Right atrium auricular region (tissue), 2 donors: ENCODE results near the gene NPB. TPM values are rescaled to one million over a fixed set of nuclear protein-coding genes. Genes with fewer than 3 reads are reported as not detected.

Experiments used
- DNase-seq: peaks from one replicate; pipeline ENCODE4 v3.0.0-alpha.2; 2019; ENCODE audit warnings: low spot score
- H3K27ac ChIP-seq, 2 donors: fragments of 200-600 bp; sonication (generic); 1 replicate in 1 of 2; 2 replicates in 1 of 2; pipeline ENCODE4 v1.5.1; 2016 to 2019
- H3K27me3 ChIP-seq, 2 donors: fragments of 200-600 bp; sonication (generic); one replicate each; pipeline versions ENCODE4 v1.5.1 to v1.6.0; 2017 to 2019
- H3K36me3 ChIP-seq: fragments of 200-600 bp; sonication (generic); one replicate; pipeline ENCODE4 v1.5.1; 2016
- H3K4me1 ChIP-seq, 2 donors: fragments of 200-600 bp; sonication (generic); one replicate each; pipeline versions ENCODE4 v1.5.1 to v1.6.0; 2017 to 2019
- H3K4me3 ChIP-seq, 2 donors: fragments of 200-600 bp; sonication (generic); 1 replicate in 1 of 2; 2 replicates in 1 of 2; pipeline ENCODE4 v1.5.1; 2017 to 2019; ENCODE audit warnings: mild to moderate bottlenecking in 1 of 2, moderate library complexity in 1 of 2
- H3K9me3 ChIP-seq, 2 donors: fragments of 200-600 bp; sonication (generic); one replicate each; pipeline ENCODE4 v1.5.1; 2019
- total RNA-seq, 2 donors: library from RNA; depleted of rRNA; stranded (reverse); fragments of >200 nt; gene quantifications; one replicate each; pipeline ENCODE4 v1.1.0, GENCODE V29; 2016
- TF ChIP-seq, protein P1 (sequence below), 2 donors: fragments of 200-600 bp; sonication (generic); IDR thresholded peaks; one replicate each; pipeline ENCODE4 v1.5.1; 2019; ENCODE audit warnings: antibody characterized with exemption in 2 of 2

Gene NPB
- total RNA-seq, 2 donors from 2014 or later, result 1.7 TPM; not detected in 1

DNA sequence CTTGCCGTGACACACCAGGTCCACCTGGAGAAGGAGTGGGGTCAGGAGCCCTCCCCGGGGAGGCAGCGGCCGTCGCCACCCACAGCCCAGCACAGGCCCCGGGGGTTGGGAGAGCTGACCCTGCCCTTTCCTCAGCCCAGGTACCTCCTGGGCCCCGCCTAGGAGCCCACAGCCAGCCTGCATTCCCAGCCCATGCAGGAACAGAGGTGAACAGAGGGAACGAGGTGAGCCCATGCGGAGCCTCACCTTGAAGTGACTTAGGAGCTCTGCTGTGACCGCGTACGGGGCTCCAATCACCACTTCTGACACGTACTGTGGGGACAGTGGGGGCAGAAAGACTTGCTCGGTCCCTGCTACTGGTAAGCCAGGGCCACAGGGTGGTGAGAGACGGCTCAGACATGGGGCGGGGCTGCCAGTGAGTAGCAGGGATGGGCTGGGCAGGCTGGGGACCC is 3.4 kb downstream of the NPB start:
- no peaks in the 10 kb centered on the region for H3K9me3 ChIP-seq
- TF ChIP-seq, protein P1, sequence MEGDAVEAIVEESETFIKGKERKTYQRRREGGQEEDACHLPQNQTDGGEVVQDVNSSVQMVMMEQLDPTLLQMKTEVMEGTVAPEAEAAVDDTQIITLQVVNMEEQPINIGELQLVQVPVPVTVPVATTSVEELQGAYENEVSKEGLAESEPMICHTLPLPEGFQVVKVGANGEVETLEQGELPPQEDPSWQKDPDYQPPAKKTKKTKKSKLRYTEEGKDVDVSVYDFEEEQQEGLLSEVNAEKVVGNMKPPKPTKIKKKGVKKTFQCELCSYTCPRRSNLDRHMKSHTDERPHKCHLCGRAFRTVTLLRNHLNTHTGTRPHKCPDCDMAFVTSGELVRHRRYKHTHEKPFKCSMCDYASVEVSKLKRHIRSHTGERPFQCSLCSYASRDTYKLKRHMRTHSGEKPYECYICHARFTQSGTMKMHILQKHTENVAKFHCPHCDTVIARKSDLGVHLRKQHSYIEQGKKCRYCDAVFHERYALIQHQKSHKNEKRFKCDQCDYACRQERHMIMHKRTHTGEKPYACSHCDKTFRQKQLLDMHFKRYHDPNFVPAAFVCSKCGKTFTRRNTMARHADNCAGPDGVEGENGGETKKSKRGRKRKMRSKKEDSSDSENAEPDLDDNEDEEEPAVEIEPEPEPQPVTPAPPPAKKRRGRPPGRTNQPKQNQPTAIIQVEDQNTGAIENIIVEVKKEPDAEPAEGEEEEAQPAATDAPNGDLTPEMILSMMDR (IDR thresholded peaks at IDR 0.05), result no peak
- H3K4me1 ChIP-seq, result peaks cover 0 to 19% of the 10 kb centered on the region in 2 donors
- no peaks in the 10 kb centered on the region for H3K27me3 ChIP-seq
- H3K27ac ChIP-seq, result no peak overlapping the region
- H3K36me3 ChIP-seq, result peaks cover under 1% of the 10 kb centered on the region
- DNase-seq, result no peak
- H3K4me3 ChIP-seq, result no peak overlapping the region

DNA sequence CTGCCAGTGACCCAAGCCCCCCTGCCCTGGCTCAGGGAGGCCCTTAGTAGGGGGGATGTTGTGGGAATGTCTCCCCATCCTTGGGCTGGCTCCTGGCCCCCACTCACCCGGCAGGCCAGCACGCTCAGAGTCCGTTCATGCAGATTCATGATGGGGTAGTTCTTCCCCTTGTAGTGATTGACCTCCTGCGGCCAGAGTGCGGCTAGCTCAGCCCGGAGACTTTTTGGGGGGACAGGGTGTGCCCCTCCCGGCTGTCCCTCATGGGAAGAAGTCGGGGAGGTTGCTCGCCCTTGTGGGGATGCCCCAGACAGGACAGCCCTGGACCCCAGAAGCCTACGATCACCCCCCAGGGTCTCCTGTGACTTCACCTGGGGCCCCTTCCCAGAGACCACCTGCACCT is 4.0 kb downstream of the NPB start:
- Histone ChIP-seq H3K27ac (no peak overlapping the region), H3K36me3 (no peaks in the 10 kb centered on the region), H3K27me3 (no peaks in the 10 kb centered on the region), H3K4me1 (peaks cover 0 to 23% of the 10 kb centered on the region in 2 donors), H3K9me3 (no peaks in the 10 kb centered on the region), H3K4me3 (no peak overlapping the region)
- DNase-seq, result no peak
- TF ChIP-seq, protein P1 (IDR thresholded peaks at IDR 0.05), result no peak

DNA sequence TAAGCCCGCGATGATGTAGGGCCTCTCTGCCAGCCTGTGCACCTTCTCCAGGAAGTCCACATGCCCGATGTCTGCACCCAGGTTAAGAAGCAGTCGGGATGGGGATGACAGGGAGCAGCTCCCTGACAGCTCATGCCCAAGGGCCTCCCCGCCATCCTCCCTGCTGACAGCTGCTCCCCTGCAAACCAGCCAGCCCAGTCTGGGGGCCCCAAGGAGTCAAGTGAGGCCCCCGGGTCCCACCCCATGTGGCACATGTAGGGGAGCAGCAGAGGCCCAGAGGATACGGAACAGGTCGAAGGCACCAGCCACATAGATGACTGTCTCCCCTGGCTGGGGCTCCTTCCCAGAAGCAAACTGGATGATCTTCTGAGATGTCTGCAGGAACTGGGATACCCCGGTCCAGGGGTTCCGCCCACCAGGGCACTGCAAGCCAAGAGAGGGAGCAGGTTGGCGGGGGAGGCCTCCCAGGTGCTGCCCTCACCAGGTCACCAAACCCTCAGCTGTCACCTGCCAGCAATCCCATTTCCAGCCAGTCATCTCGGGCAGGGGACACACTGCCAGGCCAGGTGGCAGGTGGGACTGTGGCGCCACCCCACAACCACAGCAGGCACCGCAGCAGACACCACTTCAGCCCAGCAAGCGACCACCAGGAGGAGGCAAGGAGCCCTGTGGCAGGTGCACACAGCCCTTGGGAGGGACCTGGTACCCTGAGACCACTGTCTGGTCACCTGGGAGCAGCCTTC is 4.6 kb downstream of the NPB start:
- Histone ChIP-seq H3K27ac (no peak overlapping the region), H3K36me3 (no peaks in the 10 kb centered on the region), H3K4me1 (peaks cover 0 to 21% of the 10 kb centered on the region in 2 donors), H3K27me3 (no peaks in the 10 kb centered on the region), H3K9me3 (no peaks in the 10 kb centered on the region), H3K4me3 (no peak overlapping the region)
- TF ChIP-seq, protein P1 (IDR thresholded peaks at IDR 0.05), result no peak
- DNase-seq, result no peak

GRCh38 chr17:81907219-81908145 is 5.4 kb downstream of the NPB start:
- H3K4me1 ChIP-seq, result peaks cover 0 to 20% of the 10 kb centered on the region in 2 donors
- no peaks in the 10 kb centered on the region for H3K36me3 ChIP-seq
- no peaks in the 10 kb centered on the region for H3K27me3 ChIP-seq
- no peak overlapping the region for H3K4me3 ChIP-seq
- DNase-seq, result no peak
- H3K27ac ChIP-seq, result no peak overlapping the region
- no peaks in the 10 kb centered on the region for H3K9me3 ChIP-seq
- TF ChIP-seq, protein P1 (IDR thresholded peaks at IDR 0.05), result no peak

DNA sequence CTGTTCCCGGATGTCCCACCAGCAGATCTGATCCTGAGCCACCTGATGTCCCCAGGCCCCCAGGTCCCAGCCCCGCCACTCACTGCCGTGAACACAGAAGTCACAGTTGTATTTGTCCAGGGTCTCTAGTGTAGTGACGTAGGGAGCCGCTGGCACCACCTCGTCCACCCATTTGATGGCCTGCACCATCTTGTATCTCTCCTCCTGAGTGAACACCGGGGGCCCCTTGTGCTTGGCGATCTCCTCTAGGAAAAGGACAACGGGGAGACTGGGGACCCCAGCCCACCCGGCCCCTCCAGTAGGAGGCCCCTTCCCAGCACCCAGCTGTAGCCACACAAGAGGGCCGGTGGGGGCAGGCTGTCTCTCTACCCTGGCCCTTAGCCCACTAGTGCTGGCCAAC is 6.8 kb downstream of the NPB start:
- Histone ChIP-seq H3K4me1 (peaks cover 0 to 17% of the 10 kb centered on the region in 2 donors), H3K27ac (no peak overlapping the region), H3K4me3 (no peak overlapping the region), H3K36me3 (peaks cover 8% of the 10 kb centered on the region), H3K9me3 (no peaks in the 10 kb centered on the region), H3K27me3 (no peaks in the 10 kb centered on the region)
- no peak for DNase-seq
- TF ChIP-seq, protein P1 (IDR thresholded peaks at IDR 0.05), result no peak
